ENCODE results near the gene ECT2L. TPM values are rescaled to one million over a fixed set of nuclear protein-coding genes. Genes with fewer than 3 reads are reported as not detected.

Gene ECT2L
- total and polyA plus RNA-seq, 2 experiments from 2014 or later, result 0.03 to 0.15 TPM

DNA sequence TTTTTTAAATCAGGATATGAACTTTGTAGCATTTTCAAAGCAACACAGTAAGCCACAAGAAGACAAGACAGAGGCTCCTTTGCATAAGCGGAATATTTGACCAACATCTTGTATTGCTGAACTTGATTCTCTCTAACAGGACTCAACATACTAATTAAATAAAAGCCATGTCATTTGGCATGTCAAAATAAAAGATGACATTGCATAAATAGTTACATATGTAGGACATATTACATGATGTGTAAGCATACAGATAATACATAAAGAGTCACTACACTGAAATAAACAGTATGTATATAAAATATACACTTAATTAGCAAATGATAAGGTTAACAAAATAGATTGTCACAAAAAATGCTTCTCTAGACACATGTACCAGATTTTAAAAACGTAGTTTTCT lies 129.9 kb downstream of the ECT2L start (continued):
- TF ChIP-seq, protein P1, sequence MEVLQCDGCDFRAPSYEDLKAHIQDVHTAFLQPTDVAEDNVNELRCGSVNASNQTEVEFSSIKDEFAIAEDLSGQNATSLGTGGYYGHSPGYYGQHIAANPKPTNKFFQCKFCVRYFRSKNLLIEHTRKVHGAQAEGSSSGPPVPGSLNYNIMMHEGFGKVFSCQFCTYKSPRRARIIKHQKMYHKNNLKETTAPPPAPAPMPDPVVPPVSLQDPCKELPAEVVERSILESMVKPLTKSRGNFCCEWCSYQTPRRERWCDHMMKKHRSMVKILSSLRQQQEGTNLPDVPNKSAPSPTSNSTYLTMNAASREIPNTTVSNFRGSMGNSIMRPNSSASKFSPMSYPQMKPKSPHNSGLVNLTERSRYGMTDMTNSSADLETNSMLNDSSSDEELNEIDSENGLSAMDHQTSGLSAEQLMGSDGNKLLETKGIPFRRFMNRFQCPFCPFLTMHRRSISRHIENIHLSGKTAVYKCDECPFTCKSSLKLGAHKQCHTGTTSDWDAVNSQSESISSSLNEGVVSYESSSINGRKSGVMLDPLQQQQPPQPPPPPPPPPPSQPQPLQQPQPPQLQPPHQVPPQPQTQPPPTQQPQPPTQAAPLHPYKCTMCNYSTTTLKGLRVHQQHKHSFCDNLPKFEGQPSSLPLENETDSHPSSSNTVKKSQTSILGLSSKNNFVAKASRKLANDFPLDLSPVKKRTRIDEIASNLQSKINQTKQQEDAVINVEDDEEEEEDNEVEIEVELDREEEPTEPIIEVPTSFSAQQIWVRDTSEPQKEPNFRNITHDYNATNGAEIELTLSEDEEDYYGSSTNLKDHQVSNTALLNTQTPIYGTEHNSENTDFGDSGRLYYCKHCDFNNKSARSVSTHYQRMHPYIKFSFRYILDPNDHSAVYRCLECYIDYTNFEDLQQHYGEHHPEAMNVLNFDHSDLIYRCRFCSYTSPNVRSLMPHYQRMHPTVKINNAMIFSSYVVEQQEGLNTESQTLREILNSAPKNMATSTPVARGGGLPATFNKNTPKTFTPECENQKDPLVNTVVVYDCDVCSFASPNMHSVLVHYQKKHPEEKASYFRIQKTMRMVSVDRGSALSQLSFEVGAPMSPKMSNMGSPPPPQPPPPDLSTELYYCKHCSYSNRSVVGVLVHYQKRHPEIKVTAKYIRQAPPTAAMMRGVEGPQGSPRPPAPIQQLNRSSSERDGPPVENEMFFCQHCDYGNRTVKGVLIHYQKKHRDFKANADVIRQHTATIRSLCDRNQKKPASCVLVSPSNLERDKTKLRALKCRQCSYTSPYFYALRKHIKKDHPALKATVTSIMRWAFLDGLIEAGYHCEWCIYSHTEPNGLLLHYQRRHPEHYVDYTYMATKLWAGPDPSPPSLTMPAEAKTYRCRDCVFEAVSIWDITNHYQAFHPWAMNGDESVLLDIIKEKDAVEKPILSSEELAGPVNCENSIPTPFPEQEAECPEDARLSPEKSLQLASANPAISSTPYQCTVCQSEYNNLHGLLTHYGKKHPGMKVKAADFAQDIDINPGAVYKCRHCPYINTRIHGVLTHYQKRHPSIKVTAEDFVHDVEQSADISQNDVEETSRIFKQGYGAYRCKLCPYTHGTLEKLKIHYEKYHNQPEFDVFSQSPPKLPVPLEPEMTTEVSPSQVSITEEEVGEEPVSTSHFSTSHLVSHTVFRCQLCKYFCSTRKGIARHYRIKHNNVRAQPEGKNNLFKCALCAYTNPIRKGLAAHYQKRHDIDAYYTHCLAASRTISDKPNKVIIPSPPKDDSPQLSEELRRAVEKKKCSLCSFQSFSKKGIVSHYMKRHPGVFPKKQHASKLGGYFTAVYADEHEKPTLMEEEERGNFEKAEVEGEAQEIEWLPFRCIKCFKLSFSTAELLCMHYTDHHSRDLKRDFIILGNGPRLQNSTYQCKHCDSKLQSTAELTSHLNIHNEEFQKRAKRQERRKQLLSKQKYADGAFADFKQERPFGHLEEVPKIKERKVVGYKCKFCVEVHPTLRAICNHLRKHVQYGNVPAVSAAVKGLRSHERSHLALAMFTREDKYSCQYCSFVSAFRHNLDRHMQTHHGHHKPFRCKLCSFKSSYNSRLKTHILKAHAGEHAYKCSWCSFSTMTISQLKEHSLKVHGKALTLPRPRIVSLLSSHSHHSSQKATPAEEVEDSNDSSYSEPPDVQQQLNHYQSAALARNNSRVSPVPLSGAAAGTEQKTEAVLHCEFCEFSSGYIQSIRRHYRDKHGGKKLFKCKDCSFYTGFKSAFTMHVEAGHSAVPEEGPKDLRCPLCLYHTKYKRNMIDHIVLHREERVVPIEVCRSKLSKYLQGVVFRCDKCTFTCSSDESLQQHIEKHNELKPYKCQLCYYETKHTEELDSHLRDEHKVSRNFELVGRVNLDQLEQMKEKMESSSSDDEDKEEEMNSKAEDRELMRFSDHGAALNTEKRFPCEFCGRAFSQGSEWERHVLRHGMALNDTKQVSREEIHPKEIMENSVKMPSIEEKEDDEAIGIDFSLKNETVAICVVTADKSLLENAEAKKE (CRISPR knock-in tag; IDR thresholded peaks at IDR 0.05), result no peak

DNA sequence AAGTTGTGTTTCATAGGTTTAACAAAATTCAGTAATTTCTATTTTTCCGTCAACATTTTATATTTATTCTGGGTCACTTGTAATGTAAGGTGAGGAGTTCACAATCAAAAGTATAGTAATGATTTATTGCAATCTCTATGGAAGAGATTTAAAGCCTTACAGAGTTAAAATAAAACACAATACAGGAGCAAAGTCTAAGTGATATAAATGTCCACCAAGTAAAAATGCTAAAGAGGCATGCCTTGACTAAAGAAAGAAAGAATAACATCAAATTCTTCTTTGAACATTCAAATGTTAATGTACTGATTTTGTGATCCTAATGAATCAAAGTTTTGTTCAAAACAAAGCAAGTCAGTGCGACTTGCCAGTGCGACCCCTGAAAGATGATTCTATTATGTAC lies 130.7 kb downstream of the ECT2L start:
- Histone ChIP-seq H3K9me2 (ENCODE audit: insufficient read depth) (no peaks in the 10 kb centered on the region), H3K4me1 (ENCODE audit: insufficient read depth) (peaks cover 7% of the 10 kb centered on the region), H3K27ac (ENCODE audit: low read depth) (no peak overlapping the region), H3K4me2 (no peak overlapping the region), H2AFZ (no peak overlapping the region), H3K27me3 (ENCODE audit: insufficient read depth) (no peaks in the 10 kb centered on the region), H3K79me2 (replicated peaks; ENCODE audit: insufficient read depth) (no peaks in the 10 kb centered on the region), H3K4me3 (no peak overlapping the region), H4K20me1 (replicated peaks; ENCODE audit: insufficient read depth) (no peaks in the 10 kb centered on the region), H3K36me3 (ENCODE audit: insufficient read depth) (no peaks in the 10 kb centered on the region), H3F3A (replicated peaks; ENCODE audit: low read depth) (no peaks in the 10 kb centered on the region)
- Mint-ChIP-seq H3K36me3 (ENCODE audit: low read depth) (peaks cover 4% of the 10 kb centered on the region), H3K4me3 (no peak overlapping the region), H3K27me3 (ENCODE audit: insufficient read depth, low read depth, poor library complexity) (no peaks in the 10 kb centered on the region), H3K27ac (no peak overlapping the region), H3K4me1 (peaks cover 13% of the 10 kb centered on the region), H3K9me3 (no peaks in the 10 kb centered on the region)
- DNase-seq (ENCODE audit: low spot score) (no peak), ATAC-seq (no peak)
- TF ChIP-seq CREB1 (CRISPR knock-in tag; IDR thresholded peaks at IDR 0.05; ENCODE audit: low read depth) (no peak), ZNF114 (CRISPR knock-in tag; IDR thresholded peaks at IDR 0.05) (no peak), EZH2 (IDR thresholded peaks at IDR 0.05; ENCODE audit: low read depth, unreplicated experiment) (no peak), STAT1 (IDR thresholded peaks at IDR 0.05; ENCODE audit: unreplicated experiment) (no peak), JUNB (IDR thresholded peaks at IDR 0.05; ENCODE audit: unreplicated experiment) (no peak), POLR2AphosphoS5 (IDR thresholded peaks at IDR 0.05; ENCODE audit: low read depth) (no peak), NANOG (IDR thresholded peaks at IDR 0.05; ENCODE audit: borderline replicate concordance) (no peak), EZH2phosphoT487 (IDR thresholded peaks at IDR 0.05; ENCODE audit: unreplicated experiment) (no peak)
- TF ChIP-seq, protein P2, sequence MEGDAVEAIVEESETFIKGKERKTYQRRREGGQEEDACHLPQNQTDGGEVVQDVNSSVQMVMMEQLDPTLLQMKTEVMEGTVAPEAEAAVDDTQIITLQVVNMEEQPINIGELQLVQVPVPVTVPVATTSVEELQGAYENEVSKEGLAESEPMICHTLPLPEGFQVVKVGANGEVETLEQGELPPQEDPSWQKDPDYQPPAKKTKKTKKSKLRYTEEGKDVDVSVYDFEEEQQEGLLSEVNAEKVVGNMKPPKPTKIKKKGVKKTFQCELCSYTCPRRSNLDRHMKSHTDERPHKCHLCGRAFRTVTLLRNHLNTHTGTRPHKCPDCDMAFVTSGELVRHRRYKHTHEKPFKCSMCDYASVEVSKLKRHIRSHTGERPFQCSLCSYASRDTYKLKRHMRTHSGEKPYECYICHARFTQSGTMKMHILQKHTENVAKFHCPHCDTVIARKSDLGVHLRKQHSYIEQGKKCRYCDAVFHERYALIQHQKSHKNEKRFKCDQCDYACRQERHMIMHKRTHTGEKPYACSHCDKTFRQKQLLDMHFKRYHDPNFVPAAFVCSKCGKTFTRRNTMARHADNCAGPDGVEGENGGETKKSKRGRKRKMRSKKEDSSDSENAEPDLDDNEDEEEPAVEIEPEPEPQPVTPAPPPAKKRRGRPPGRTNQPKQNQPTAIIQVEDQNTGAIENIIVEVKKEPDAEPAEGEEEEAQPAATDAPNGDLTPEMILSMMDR (conservative IDR thresholded peaks at IDR 0.05; ENCODE audit: low read depth in 2 of 2), result no peak
- TF ChIP-seq, protein P3, sequence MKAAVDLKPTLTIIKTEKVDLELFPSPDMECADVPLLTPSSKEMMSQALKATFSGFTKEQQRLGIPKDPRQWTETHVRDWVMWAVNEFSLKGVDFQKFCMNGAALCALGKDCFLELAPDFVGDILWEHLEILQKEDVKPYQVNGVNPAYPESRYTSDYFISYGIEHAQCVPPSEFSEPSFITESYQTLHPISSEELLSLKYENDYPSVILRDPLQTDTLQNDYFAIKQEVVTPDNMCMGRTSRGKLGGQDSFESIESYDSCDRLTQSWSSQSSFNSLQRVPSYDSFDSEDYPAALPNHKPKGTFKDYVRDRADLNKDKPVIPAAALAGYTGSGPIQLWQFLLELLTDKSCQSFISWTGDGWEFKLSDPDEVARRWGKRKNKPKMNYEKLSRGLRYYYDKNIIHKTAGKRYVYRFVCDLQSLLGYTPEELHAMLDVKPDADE (IDR thresholded peaks at IDR 0.05), result no peak
